ENCODE measurements around the gene ZFP3.
"Not testable (repeated sequence)": the region's sequence is repeated elsewhere in the genome, so short reads cannot be mapped to it uniquely, and the experiment has no call there.

ZFP3 gene

DNA sequence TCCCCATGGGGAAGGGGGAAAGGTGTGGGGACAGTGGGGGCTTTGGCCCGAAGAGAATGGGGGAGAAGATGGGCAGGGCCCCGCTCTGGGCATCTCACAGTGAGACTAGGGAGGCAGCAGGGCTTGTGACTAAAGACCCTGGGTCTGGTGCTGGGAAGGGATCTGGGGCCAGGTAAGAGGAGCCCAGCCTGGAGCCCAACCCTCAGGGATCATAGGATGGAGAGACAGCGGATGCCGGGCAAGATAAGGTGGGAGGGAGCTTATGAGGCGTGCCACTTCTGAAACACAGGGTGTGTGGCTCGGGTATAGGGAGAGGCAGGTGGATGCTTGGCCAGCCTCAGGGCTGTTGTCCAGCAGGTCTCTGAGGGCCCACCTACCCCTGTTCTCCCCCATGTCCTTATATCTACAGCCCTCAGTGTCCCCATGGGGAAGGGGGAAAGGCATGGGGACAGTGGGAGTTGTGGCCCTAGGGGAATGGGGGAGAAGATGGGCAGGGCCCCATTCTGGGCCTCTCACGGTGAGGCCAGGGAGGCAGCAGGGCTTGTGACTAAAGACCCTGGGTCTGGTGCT lies 53.0 kb downstream of the ZFP3 start:
- no peak overlapping the region for H3K4me3 ChIP-seq (ENCODE audit: insufficient read depth, low read depth, low read length, poor library complexity, severe bottlenecking)
- no peak for DNase-seq
- no peaks in the 10 kb centered on the region for H3K9me3 ChIP-seq (ENCODE audit: control insufficient read depth, low read length)
- H3K4me1 ChIP-seq (ENCODE audit: control insufficient read depth, insufficient read depth, low read length, poor library complexity, severe bottlenecking): no peaks in the 10 kb centered on the region
- H3K36me3 ChIP-seq (ENCODE audit: control insufficient read depth, insufficient read depth, low read length): no peaks in the 10 kb centered on the region
- H3K27me3 ChIP-seq (replicated peaks; ENCODE audit: control insufficient read depth, insufficient read depth, low read length, poor library complexity, severe bottlenecking): no peaks in the 10 kb centered on the region
- H3K27ac ChIP-seq (ENCODE audit: insufficient read depth, low read length, poor library complexity, severe bottlenecking): no peak overlapping the region

DNA sequence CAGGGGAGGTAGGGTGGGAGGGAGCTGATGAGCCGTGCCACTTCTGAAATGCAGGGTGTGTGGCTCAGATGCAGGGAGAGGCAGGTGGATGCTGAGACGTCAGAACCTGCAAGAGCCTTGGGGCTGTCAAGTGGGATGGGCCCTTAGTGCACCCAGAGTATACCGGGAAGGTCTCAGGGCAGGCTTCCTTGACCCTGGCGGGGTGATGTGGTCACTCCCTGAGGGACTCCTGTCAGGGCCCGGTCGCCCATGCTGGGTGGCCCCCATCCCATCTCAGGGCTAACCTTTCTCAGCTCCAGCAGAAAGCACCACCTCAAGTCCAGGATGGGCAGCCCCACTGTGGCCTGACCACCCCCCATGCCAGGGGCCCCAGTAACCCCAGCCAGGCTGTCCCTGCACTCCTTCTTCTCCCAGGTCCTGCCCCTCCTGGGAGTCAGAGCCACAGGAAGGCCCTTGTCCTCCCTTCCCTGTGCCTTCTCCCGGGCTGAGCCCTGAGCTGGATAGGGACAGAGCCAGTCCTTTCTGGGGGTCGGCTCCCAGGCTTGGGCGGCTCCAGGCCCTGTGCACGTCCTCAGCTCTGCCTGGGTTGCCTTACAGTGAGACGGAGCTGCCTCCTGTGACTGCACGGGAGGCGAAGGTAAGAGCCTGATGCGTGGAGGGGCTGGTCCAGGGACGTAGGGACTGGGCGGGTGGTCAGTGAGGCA lies 53.7 kb downstream of the ZFP3 start:
- H3K27me3 ChIP-seq (replicated peaks; ENCODE audit: control insufficient read depth, insufficient read depth, low read length, poor library complexity, severe bottlenecking); H3K4me1 ChIP-seq (ENCODE audit: control insufficient read depth, insufficient read depth, low read length, poor library complexity, severe bottlenecking); H3K36me3 ChIP-seq (ENCODE audit: control insufficient read depth, insufficient read depth, low read length); DNase-seq; H3K4me3 ChIP-seq (ENCODE audit: insufficient read depth, low read depth, low read length, poor library complexity, severe bottlenecking); H3K9me3 ChIP-seq (ENCODE audit: control insufficient read depth, low read length); H3K27ac ChIP-seq (ENCODE audit: insufficient read depth, low read length, poor library complexity, severe bottlenecking): not testable (repeated sequence)

- not testable (repeated sequence) for H3K4me1 ChIP-seq (ENCODE audit: control insufficient read depth, insufficient read depth, low read length, poor library complexity, severe bottlenecking); H3K4me3 ChIP-seq (ENCODE audit: insufficient read depth, low read depth, low read length, poor library complexity, severe bottlenecking); DNase-seq; H3K27me3 ChIP-seq (replicated peaks; ENCODE audit: control insufficient read depth, insufficient read depth, low read length, poor library complexity, severe bottlenecking); H3K27ac ChIP-seq (ENCODE audit: insufficient read depth, low read length, poor library complexity, severe bottlenecking); H3K36me3 ChIP-seq (ENCODE audit: control insufficient read depth, insufficient read depth, low read length); H3K9me3 ChIP-seq (ENCODE audit: control insufficient read depth, low read length)
Measured at GRCh38 chr17:5132503-5133225, 54.4 kb downstream of the ZFP3 start.

DNA sequence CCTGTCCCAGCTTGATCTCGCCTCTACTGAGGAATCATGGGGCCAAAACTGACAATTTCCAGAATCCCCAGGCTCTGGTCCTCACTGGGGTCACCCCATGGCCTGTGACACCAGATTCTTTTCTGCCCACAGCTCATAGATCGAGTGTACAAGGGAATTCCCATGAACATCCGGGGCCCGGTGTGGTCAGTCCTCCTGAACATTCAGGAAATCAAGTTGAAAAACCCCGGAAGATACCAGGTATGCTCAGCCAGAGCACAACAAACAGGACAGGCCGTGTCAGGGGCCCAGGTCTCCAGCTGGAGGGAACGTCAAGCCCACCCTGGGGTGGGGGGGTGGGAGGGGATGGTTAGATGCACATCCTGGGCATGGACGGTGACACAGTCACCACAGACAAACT lies 55.0 kb downstream of the ZFP3 start:
- DNase-seq: no peak
- H3K36me3 ChIP-seq (ENCODE audit: control insufficient read depth, insufficient read depth, low read length): no peaks in the 10 kb centered on the region
- H3K4me3 ChIP-seq (ENCODE audit: insufficient read depth, low read depth, low read length, poor library complexity, severe bottlenecking): no peak overlapping the region
- no peak overlapping the region for H3K27ac ChIP-seq (ENCODE audit: insufficient read depth, low read length, poor library complexity, severe bottlenecking)
- no peaks in the 10 kb centered on the region for H3K4me1 ChIP-seq (ENCODE audit: control insufficient read depth, insufficient read depth, low read length, poor library complexity, severe bottlenecking)
- no peaks in the 10 kb centered on the region for H3K9me3 ChIP-seq (ENCODE audit: control insufficient read depth, low read length)
- H3K27me3 ChIP-seq (replicated peaks; ENCODE audit: control insufficient read depth, insufficient read depth, low read length, poor library complexity, severe bottlenecking): no peaks in the 10 kb centered on the region

DNA sequence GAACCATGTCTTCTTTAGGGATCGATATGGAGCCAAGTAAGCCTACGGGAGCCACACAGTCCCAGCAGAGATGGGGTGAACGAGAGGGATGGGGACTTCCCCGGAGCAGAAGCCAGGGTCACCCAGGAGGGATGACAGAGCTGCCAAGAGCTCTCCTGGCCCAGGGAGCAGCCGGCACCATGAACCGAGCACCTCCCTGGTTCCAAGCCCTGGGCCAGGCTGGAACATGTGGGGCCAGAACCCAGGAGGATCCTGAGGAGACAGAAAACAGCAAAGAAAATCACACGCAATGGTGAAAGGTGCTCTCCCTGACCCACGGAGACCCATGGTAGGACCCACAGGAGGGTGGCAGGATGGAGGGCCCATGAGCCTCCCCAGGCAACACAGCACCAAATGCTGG lies 55.7 kb downstream of the ZFP3 start:
- H3K9me3 ChIP-seq (ENCODE audit: control insufficient read depth, low read length); H3K27me3 ChIP-seq (replicated peaks; ENCODE audit: control insufficient read depth, insufficient read depth, low read length, poor library complexity, severe bottlenecking); H3K27ac ChIP-seq (ENCODE audit: insufficient read depth, low read length, poor library complexity, severe bottlenecking); H3K4me3 ChIP-seq (ENCODE audit: insufficient read depth, low read depth, low read length, poor library complexity, severe bottlenecking); H3K36me3 ChIP-seq (ENCODE audit: control insufficient read depth, insufficient read depth, low read length); H3K4me1 ChIP-seq (ENCODE audit: control insufficient read depth, insufficient read depth, low read length, poor library complexity, severe bottlenecking); DNase-seq: not testable (repeated sequence)

DNA sequence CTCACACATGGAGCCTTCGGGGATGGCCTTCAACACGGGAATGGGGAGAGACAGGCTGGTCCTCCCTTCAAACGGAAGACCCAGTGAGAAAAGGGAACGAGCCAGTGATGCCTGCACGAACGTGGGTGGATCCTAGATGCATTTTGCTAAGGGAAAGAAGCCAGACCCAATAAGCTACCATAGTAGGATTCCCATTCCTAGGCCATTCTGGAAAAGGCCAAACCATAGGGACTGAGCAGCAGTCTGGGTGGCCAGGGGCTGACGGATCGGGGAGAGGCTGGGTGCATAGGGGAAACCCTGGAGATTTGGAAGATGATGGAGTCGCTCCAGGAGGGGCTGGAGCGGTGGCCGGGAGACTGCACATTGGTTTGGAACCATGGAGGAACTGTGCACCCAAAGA lies 56.3 kb downstream of the ZFP3 start:
- not testable (repeated sequence) for DNase-seq; H3K36me3 ChIP-seq (ENCODE audit: control insufficient read depth, insufficient read depth, low read length); H3K4me3 ChIP-seq (ENCODE audit: insufficient read depth, low read depth, low read length, poor library complexity, severe bottlenecking); H3K4me1 ChIP-seq (ENCODE audit: control insufficient read depth, insufficient read depth, low read length, poor library complexity, severe bottlenecking); H3K9me3 ChIP-seq (ENCODE audit: control insufficient read depth, low read length); H3K27me3 ChIP-seq (replicated peaks; ENCODE audit: control insufficient read depth, insufficient read depth, low read length, poor library complexity, severe bottlenecking); H3K27ac ChIP-seq (ENCODE audit: insufficient read depth, low read length, poor library complexity, severe bottlenecking)

GRCh38 chr17:5135131-5135712 lies 57.0 kb downstream of the ZFP3 start:
- not testable (repeated sequence) for H3K4me3 ChIP-seq (ENCODE audit: insufficient read depth, low read depth, low read length, poor library complexity, severe bottlenecking); H3K27ac ChIP-seq (ENCODE audit: insufficient read depth, low read length, poor library complexity, severe bottlenecking); H3K36me3 ChIP-seq (ENCODE audit: control insufficient read depth, insufficient read depth, low read length); DNase-seq; H3K9me3 ChIP-seq (ENCODE audit: control insufficient read depth, low read length); H3K4me1 ChIP-seq (ENCODE audit: control insufficient read depth, insufficient read depth, low read length, poor library complexity, severe bottlenecking); H3K27me3 ChIP-seq (replicated peaks; ENCODE audit: control insufficient read depth, insufficient read depth, low read length, poor library complexity, severe bottlenecking)

DNA sequence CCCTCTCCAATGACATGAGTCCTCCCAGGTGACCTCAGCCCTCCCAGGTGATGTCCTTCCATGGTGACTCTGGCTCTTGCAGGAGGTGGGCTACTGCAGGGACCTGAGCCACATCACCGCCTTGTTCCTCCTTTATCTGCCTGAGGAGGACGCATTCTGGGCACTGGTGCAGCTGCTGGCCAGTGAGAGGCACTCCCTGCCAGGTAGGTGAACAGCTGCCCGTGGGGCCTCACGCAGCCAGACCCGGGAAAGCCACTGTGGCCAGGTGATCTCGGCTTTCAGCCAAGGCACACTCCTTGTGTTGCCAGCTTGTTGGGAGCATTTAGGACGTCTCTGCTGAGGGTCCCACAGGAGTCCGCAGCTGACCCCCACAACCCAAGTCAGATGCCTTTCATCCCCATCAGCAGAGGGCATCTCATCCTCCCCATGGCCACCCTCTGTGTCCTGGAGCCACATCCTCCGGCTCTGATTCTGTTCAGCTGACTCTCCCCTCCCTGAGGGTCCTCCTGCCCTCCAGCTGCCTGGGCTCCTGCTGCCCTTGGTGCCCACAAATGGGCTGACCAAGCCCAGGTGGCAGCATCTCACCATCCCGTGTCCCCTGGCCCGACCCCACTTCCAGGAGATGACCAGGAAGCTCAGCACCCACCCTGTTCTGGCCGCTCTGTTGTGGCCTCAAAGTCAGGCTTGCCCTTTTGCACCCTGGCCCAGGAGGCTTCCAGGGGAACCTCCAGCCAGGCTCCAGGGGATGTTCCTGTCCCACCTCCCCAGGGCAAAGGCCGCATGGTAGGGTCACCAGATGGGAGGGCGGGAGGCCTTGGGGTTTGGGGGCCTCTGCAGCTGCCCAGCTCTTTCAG lies 57.7 kb downstream of the ZFP3 start:
- Histone ChIP-seq H3K36me3 (ENCODE audit: control insufficient read depth, insufficient read depth, low read length) (no peaks in the 10 kb centered on the region), H3K27me3 (replicated peaks; ENCODE audit: control insufficient read depth, insufficient read depth, low read length, poor library complexity, severe bottlenecking) (no peaks in the 10 kb centered on the region), H3K27ac (ENCODE audit: insufficient read depth, low read length, poor library complexity, severe bottlenecking) (no peak overlapping the region), H3K4me1 (ENCODE audit: control insufficient read depth, insufficient read depth, low read length, poor library complexity, severe bottlenecking) (no peaks in the 10 kb centered on the region), H3K9me3 (ENCODE audit: control insufficient read depth, low read length) (no peaks in the 10 kb centered on the region), H3K4me3 (ENCODE audit: insufficient read depth, low read depth, low read length, poor library complexity, severe bottlenecking) (no peak overlapping the region)
- DNase-seq: no peak

GRCh38 chr17:5136580-5137412 lies 58.5 kb downstream of the ZFP3 start:
- H3K27me3 ChIP-seq (replicated peaks; ENCODE audit: control insufficient read depth, insufficient read depth, low read length, poor library complexity, severe bottlenecking); DNase-seq; H3K36me3 ChIP-seq (ENCODE audit: control insufficient read depth, insufficient read depth, low read length); H3K4me3 ChIP-seq (ENCODE audit: insufficient read depth, low read depth, low read length, poor library complexity, severe bottlenecking); H3K27ac ChIP-seq (ENCODE audit: insufficient read depth, low read length, poor library complexity, severe bottlenecking); H3K4me1 ChIP-seq (ENCODE audit: control insufficient read depth, insufficient read depth, low read length, poor library complexity, severe bottlenecking); H3K9me3 ChIP-seq (ENCODE audit: control insufficient read depth, low read length): not testable (repeated sequence)

Measured in effector memory CD4-positive, alpha-beta T cell (primary cell).